Embryonic facial prominence (tissue), 1 donor: Measurements from ENCODE around the gene MFF.
"Not testable (repeated sequence)": the region's sequence is repeated elsewhere in the genome, so short reads cannot be mapped to it uniquely, and the experiment has no call there.

ENCODE experiments used
- DNase-seq: peaks from one replicate; pipeline ENCODE4 v3.0.0-alpha.2; 2016; ENCODE audit errors: extremely low spot score

MFF gene

GRCh38 chr2:227335713-227336112, 10.7 kb downstream of the MFF start:
- no peak for DNase-seq

- DNase-seq: no peak
These were observed 12.4 kb downstream of the MFF start for GRCh38 chr2:227337442-227337841.

GRCh38 chr2:227339098-227339599, 14.1 kb downstream of the MFF start:
- DNase-seq: no peak

- DNase-seq: no peak
These were observed 15.1 kb downstream of the MFF start for GRCh38 chr2:227340106-227340505.

- no peak for DNase-seq
These were observed 16.5 kb downstream of the MFF start for GRCh38 chr2:227341553-227341952.

GRCh38 chr2:227344231-227344630, 19.2 kb downstream of the MFF start:
- no peak for DNase-seq

GRCh38 chr2:227347117-227347516, 22.1 kb downstream of the MFF start:
- no peak for DNase-seq

- DNase-seq: no peak
These were observed 23.3 kb downstream of the MFF start for GRCh38 chr2:227348324-227348723.

- no peak for DNase-seq
These were observed 25.1 kb downstream of the MFF start for GRCh38 chr2:227349989-227350612.

- no peak for DNase-seq
These were observed 26.6 kb downstream of the MFF start for GRCh38 chr2:227351639-227352038.

GRCh38 chr2:227360351-227360750, 35.3 kb downstream of the MFF start:
- DNase-seq: no peak

GRCh38 chr2:227363756-227364155, 38.7 kb downstream of the MFF start:
- DNase-seq: no peak

- not testable (repeated sequence) for DNase-seq
These were observed 39.7 kb downstream of the MFF start for GRCh38 chr2:227364585-227365263.

- DNase-seq: no peak
These were observed 40.8 kb downstream of the MFF start for GRCh38 chr2:227365833-227366232.

GRCh38 chr2:227366769-227367426, 41.8 kb downstream of the MFF start:
- DNase-seq: no peak

GRCh38 chr2:227367427-227367795, 42.4 kb downstream of the MFF start:
- no peak for DNase-seq

- no peak for DNase-seq
These were observed 43.5 kb downstream of the MFF start for GRCh38 chr2:227368574-227368973.

- DNase-seq: no peak
These were observed 45.0 kb downstream of the MFF start for GRCh38 chr2:227370092-227370491.

- DNase-seq: no peak
These were observed 45.8 kb downstream of the MFF start for GRCh38 chr2:227370791-227371312.

GRCh38 chr2:227373389-227373788, 48.3 kb downstream of the MFF start:
- DNase-seq: no peak

- DNase-seq: no peak
These were observed 49.1 kb downstream of the MFF start for GRCh38 chr2:227374158-227374557.

- no peak for DNase-seq
These were observed 51.8 kb downstream of the MFF start for GRCh38 chr2:227376656-227377396.
